Caco-2 (cell line): ENCODE measurements around the gene ADGRD1. TPM values are rescaled to one million over a fixed set of nuclear protein-coding genes. Genes with fewer than 3 reads are reported as not detected.

ENCODE experiments used
- BruUV-seq: library from RNA; stranded (reverse); fragments of 400-500 nt; replicated peaks from 2 replicates; lab custom pipeline; 2021; lab: Mats Ljungman, UMichigan
- CTCF ChIA-PET: fragments of 300-600 bp; sonication (Branson Sonifier 250); formaldehyde crosslinking; loops from one replicate; lab custom pipeline; 2022; ENCODE audit warnings: antibody characterized with exemption; lab: Charles Lee
- POLR2A ChIA-PET: fragments of 300-600 bp; sonication (Branson Sonifier 250); formaldehyde crosslinking; loops from one replicate; lab custom pipeline; 2022; ENCODE audit warnings: antibody characterized with exemption; lab: Charles Lee
- DNase-seq, 2 experiments: peaks; one replicate each; pipeline versions ENCODE4 v3.0.0 to v3.0.0-alpha.2; 2020 to 2022
- H3K27me3 ChIP-seq: replicated peaks from 2 replicates; pipeline ENCODE4 v1.6.0; 2011; ENCODE audit warnings: low read length; ENCODE audit not compliant: control insufficient read depth, insufficient read depth
- H3K36me3 ChIP-seq: 2 replicates; pipeline ENCODE4 v1.5.1; 2011; ENCODE audit warnings: low read length; ENCODE audit not compliant: control insufficient read depth, insufficient read depth
- H3K4me1 ChIP-seq: fragments of 250-450 bp; sonication (Bioruptor Pico); 2 replicates; pipeline ENCODE4 v1.5.1; 2020; ENCODE audit warnings: mild to moderate bottlenecking
- H3K4me3 ChIP-seq: 2 replicates; pipeline ENCODE4 v1.5.1; 2011; ENCODE audit warnings: low read depth, mild to moderate bottlenecking, control low read depth, low read length
- H3K9me3 ChIP-seq: fragments of 250-450 bp; sonication (Bioruptor Pico); 2 replicates; pipeline ENCODE4 v1.5.1; 2020; ENCODE audit warnings: mild to moderate bottlenecking, moderate library complexity
- H3K27ac Mint-ChIP-seq: one replicate; pipeline ENCODE4 v1.8.0; 2022; ENCODE audit warnings: mixed read lengths; ENCODE audit not compliant: unreplicated experiment
- H3K27me3 Mint-ChIP-seq: one replicate; pipeline ENCODE4 v1.8.0; 2022; ENCODE audit warnings: mixed read lengths; ENCODE audit not compliant: insufficient read depth, unreplicated experiment
- H3K36me3 Mint-ChIP-seq: one replicate; pipeline ENCODE4 v1.8.0; 2022; ENCODE audit warnings: mild to moderate bottlenecking, mixed read lengths; ENCODE audit not compliant: insufficient read depth, unreplicated experiment
- H3K4me1 Mint-ChIP-seq: one replicate; pipeline ENCODE4 v1.8.0; 2022; ENCODE audit warnings: low read depth, mixed read lengths; ENCODE audit not compliant: unreplicated experiment
- H3K4me3 Mint-ChIP-seq: one replicate; pipeline ENCODE4 v1.8.0; 2022; ENCODE audit warnings: mild to moderate bottlenecking, moderate library complexity, mixed read lengths; ENCODE audit not compliant: unreplicated experiment
- H3K9me3 Mint-ChIP-seq: one replicate; pipeline ENCODE4 v1.8.0; 2022; ENCODE audit warnings: mixed read lengths; ENCODE audit not compliant: unreplicated experiment
- intact Hi-C: fragments of 100-400 bp; cut with micrococcal nuclease; formaldehyde crosslinking; loops from one replicate; pipeline ENCODE4 v1.10.0; 2022; ENCODE audit not compliant: unreplicated experiment
- total RNA-seq: library from RNA; stranded (reverse); gene quantifications from 2 replicates; pipeline ENCODE4 v1.2.3, GENCODE V29; 2022
- TF ChIP-seq, protein P1 (sequence below), 2 experiments: fragments of 200-600 bp in 1 of 2; IDR thresholded peaks; 1 replicate in 1 of 2; 2 replicates in 1 of 2; pipeline versions ENCODE4 v1.5.1 to v1.8.0; 2011 to 2022; ENCODE audit warnings: antibody characterized with exemption in 1 of 2, control low read depth in 1 of 2, inconsistent platforms in 1 of 2, low read depth in 1 of 2, low read length in 1 of 2, mild to moderate bottlenecking in 1 of 2, moderate library complexity in 1 of 2; ENCODE audit not compliant: insufficient read depth in 1 of 2, severe bottlenecking in 1 of 2, unreplicated experiment in 1 of 2

Gene ADGRD1
- total RNA-seq, 1 experiment from 2014 or later: 3.6 TPM

DNA sequence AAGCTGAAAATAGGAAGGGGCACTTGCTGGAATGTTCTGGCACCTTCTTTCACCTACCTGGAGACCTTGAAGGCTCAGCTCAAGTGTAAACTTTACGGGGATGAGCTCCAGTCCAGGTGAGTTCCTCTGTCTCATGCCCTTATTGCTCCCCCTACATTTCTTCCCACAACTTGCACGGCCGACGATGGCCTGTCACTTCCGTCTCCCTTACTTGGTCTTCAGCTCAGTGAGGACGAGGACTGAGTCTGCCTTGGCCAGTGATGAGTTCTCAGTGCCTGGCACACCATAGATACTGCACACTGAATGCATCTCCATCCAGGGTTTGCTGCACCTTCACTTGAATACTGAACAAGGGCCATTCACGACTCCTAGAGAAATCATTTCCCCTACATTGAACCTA lies 21.4 kb downstream of the ADGRD1 start:
- CTCF ChIA-PET: no interaction called here
- Histone ChIP-seq H3K9me3 (no peaks in the 10 kb centered on the region), H3K4me1 (0 out of 2 replicates have a peak, but pooled peaks cover 4% of the 10 kb centered on the region), H3K27me3 (no peaks in the 10 kb centered on the region), H3K36me3 (no peaks in the 10 kb centered on the region), H3K4me3 (no peak overlapping the region)
- no peaks in the 10 kb centered on the region for H3K4me1 Mint-ChIP-seq
- no peak overlapping the region for H3K27ac Mint-ChIP-seq
- no peak overlapping the region for H3K4me3 Mint-ChIP-seq
- POLR2A ChIA-PET: no interaction called here
- BruUV-seq: no TSS peak
- TF ChIP-seq, protein P1, sequence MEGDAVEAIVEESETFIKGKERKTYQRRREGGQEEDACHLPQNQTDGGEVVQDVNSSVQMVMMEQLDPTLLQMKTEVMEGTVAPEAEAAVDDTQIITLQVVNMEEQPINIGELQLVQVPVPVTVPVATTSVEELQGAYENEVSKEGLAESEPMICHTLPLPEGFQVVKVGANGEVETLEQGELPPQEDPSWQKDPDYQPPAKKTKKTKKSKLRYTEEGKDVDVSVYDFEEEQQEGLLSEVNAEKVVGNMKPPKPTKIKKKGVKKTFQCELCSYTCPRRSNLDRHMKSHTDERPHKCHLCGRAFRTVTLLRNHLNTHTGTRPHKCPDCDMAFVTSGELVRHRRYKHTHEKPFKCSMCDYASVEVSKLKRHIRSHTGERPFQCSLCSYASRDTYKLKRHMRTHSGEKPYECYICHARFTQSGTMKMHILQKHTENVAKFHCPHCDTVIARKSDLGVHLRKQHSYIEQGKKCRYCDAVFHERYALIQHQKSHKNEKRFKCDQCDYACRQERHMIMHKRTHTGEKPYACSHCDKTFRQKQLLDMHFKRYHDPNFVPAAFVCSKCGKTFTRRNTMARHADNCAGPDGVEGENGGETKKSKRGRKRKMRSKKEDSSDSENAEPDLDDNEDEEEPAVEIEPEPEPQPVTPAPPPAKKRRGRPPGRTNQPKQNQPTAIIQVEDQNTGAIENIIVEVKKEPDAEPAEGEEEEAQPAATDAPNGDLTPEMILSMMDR (IDR thresholded peaks at IDR 0.05; ENCODE audit: insufficient read depth in 1 of 2, low read depth in 1 of 2, low read length in 1 of 2, severe bottlenecking in 1 of 2, unreplicated experiment in 1 of 2): no peak
- no peaks in the 10 kb centered on the region for H3K36me3 Mint-ChIP-seq
- intact Hi-C loops: no loop called here
- no peaks in the 10 kb centered on the region for H3K9me3 Mint-ChIP-seq
- DNase-seq: no peak
- no peaks in the 10 kb centered on the region for H3K27me3 Mint-ChIP-seq

DNA sequence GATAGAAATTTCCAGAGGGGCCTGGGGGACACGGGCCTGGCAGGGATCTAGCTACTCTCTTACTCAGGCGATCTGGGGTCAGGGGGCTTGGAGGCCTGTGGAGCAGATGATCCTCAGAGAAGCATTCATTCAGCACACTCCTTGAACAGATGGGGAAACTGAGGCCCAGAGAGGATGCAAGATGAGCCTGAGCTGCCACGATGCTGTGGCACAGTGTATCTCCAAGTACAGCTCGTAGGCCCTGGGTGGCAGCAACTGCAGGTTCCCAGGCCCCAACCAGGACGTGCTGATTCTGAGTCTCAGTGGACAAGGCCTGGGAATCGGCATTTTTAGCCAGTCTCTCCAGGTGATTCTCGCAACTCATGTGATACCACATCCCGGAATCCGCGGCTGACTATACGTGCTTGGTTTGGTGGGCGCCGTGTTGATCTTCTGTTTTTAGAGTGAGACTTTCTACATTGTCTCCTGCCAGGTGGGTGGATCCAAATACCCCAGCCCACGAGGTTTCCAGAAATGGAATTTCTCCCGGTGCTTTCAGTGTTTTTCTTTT lies 22.5 kb downstream of the ADGRD1 start:
- no peak for DNase-seq
- ChIA-PET CTCF (no interaction called here), POLR2A (no interaction called here)
- Histone ChIP-seq H3K9me3 (no peaks in the 10 kb centered on the region), H3K27me3 (no peaks in the 10 kb centered on the region), H3K4me1 (0 out of 2 replicates have a peak, but pooled peaks cover 4% of the 10 kb centered on the region), H3K36me3 (no peaks in the 10 kb centered on the region), H3K4me3 (no peak overlapping the region)
- Mint-ChIP-seq H3K4me1 (no peaks in the 10 kb centered on the region), H3K4me3 (no peak overlapping the region), H3K27ac (no peak overlapping the region), H3K9me3 (no peaks in the 10 kb centered on the region), H3K36me3 (no peaks in the 10 kb centered on the region), H3K27me3 (no peaks in the 10 kb centered on the region)
- TF ChIP-seq, protein P1 (IDR thresholded peaks at IDR 0.05; ENCODE audit: insufficient read depth in 1 of 2, low read depth in 1 of 2, low read length in 1 of 2, severe bottlenecking in 1 of 2, unreplicated experiment in 1 of 2): no peak
- no TSS peak for BruUV-seq
- intact Hi-C loops: no loop called here

DNA sequence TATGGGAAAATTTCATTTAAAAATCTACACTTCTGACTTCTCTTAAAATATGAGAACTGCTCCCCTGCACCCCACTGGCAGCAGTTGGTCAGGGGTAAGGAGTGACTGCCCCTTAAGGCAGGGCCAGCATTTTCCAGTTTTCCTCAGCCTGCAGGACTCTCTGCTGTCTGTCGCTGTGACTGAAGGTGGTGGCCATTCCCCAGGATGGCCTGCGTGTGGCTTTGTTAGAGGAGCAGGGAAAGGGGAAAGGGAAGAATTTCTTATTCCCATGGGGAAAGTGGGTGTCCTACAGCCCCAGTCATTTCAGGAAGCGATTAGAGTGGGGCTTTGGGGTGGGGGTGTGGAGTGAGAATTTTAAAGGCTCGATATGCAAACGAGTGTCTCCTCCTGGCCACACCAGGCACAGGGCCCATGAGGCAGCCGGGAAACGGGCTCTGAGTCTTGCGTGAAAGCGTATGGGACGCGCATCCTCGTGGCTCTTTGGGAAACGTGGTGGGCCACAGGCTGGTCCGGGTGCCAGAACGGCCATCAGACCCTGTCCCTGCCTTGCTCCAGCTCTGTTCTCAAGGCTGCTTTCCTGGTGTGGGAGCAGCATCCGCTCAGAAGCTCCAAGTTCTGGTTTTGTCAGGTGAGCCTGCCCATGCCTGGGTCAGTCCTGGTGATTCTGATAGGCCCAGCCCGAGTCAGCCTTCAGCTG lies 23.5 kb downstream of the ADGRD1 start:
- ChIA-PET CTCF (no interaction called here), POLR2A (no interaction called here)
- TF ChIP-seq, protein P1 (IDR thresholded peaks at IDR 0.05; ENCODE audit: insufficient read depth in 1 of 2, low read depth in 1 of 2, low read length in 1 of 2, severe bottlenecking in 1 of 2, unreplicated experiment in 1 of 2): no peak
- Histone ChIP-seq H3K4me3 (no peak overlapping the region), H3K9me3 (no peaks in the 10 kb centered on the region), H3K36me3 (no peaks in the 10 kb centered on the region), H3K4me1 (0 out of 2 replicates have a peak, but pooled peaks cover 2% of the 10 kb centered on the region), H3K27me3 (no peaks in the 10 kb centered on the region)
- DNase-seq: no peak
- Mint-ChIP-seq H3K36me3 (no peaks in the 10 kb centered on the region), H3K4me1 (no peaks in the 10 kb centered on the region), H3K4me3 (no peak overlapping the region), H3K27ac (no peak overlapping the region), H3K27me3 (no peaks in the 10 kb centered on the region), H3K9me3 (no peaks in the 10 kb centered on the region)
- intact Hi-C loops: no loop called here
- BruUV-seq: no TSS peak
